Vagina (tissue), 2 donors: Measurements from ENCODE around the gene CAMLG.

Source experiments
- POLR2A ChIP-seq, 2 donors: fragments of 450-650 bp; IDR thresholded peaks; one replicate each; pipeline ENCODE4 v1.6.1; 2017; ENCODE audit warnings: antibody characterized with exemption in 2 of 2, mild to moderate bottlenecking in 2 of 2, moderate library complexity in 2 of 2
- POLR2AphosphoS5 ChIP-seq, 2 donors: sonication (generic); formaldehyde crosslinking; IDR thresholded peaks; one replicate each; pipeline ENCODE4 v1.9.0; 2017; ENCODE audit warnings: antibody characterized with exemption in 2 of 2, mild to moderate bottlenecking in 2 of 2, low read depth in 1 of 2; ENCODE audit not compliant: insufficient read depth in 1 of 2
- TF ChIP-seq, protein P1 (sequence below), 3 experiments: fragments of 450-650 bp in 2 of 3; fragments of 200-600 bp in 1 of 3; sonication (generic) in 1 of 3; IDR thresholded peaks; one replicate each; pipeline ENCODE4 v1.5.1; 2017 to 2019; ENCODE audit warnings: antibody characterized with exemption in 3 of 3, mild to moderate bottlenecking in 2 of 3, moderate library complexity in 2 of 3

DNA sequence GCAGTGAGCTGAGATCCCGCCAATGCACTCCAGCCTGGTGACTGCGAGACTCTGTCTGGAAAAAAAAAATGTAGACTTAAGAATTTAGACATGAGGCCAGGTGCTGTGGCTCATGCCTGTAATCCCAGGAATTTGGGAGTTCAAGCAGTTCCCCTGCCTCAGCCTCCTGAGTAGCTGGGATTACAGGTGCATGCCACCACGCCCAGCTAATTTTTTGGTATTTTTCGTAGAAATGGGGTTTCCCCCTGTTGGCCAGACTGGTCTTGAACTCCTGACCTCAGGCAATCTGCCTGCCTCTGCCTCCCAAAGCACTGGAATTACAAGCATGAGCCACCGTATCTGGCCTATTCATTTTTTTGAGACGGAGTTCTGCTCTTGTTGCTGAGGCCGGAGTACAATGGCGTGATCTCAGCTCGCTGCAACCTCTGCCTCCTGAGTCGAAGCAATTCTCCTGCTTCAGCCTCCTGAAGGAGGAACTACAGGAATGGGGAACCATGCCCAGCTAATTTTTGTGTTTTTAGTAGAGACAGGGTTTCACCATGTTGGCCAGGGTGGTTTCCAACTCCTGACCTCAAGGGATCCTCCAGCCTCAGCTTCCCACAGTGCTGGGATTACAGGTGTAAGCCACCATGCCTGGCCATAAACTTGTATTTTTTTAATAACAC is 34.2 kb downstream of the CAMLG start:
- TF ChIP-seq POLR2A (IDR thresholded peaks at IDR 0.05) = no peak
- TF ChIP-seq, protein P1, sequence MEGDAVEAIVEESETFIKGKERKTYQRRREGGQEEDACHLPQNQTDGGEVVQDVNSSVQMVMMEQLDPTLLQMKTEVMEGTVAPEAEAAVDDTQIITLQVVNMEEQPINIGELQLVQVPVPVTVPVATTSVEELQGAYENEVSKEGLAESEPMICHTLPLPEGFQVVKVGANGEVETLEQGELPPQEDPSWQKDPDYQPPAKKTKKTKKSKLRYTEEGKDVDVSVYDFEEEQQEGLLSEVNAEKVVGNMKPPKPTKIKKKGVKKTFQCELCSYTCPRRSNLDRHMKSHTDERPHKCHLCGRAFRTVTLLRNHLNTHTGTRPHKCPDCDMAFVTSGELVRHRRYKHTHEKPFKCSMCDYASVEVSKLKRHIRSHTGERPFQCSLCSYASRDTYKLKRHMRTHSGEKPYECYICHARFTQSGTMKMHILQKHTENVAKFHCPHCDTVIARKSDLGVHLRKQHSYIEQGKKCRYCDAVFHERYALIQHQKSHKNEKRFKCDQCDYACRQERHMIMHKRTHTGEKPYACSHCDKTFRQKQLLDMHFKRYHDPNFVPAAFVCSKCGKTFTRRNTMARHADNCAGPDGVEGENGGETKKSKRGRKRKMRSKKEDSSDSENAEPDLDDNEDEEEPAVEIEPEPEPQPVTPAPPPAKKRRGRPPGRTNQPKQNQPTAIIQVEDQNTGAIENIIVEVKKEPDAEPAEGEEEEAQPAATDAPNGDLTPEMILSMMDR (IDR thresholded peaks at IDR 0.05) = no peak
- TF ChIP-seq POLR2AphosphoS5 (IDR thresholded peaks at IDR 0.05; ENCODE audit: insufficient read depth in 1 of 2, low read depth in 1 of 2) = no peak
